Inferior parietal cortex (tissue), 1 donor: ENCODE measurements around the gene HOXA6.

Source experiments
- DNase-seq: peaks from one replicate; pipeline ENCODE4 v3.0.0-alpha.2; 2016; ENCODE audit errors: extremely low spot score

HOXA6 gene

GRCh38 chr7:27162561-27163287 lies 15.2 kb upstream of the HOXA6 start:
- no peak for DNase-seq

GRCh38 chr7:27161721-27162560 lies 14.4 kb upstream of the HOXA6 start:
- no peak for DNase-seq

- DNase-seq: no peak
These were observed 13.7 kb upstream of the HOXA6 start for GRCh38 chr7:27161214-27161720.

- DNase-seq: peak; percentile 80
These were observed 13.1 kb upstream of the HOXA6 start for GRCh38 chr7:27160546-27161213.

GRCh38 chr7:27160145-27160545 lies 12.6 kb upstream of the HOXA6 start:
- DNase-seq: no peak

DNA sequence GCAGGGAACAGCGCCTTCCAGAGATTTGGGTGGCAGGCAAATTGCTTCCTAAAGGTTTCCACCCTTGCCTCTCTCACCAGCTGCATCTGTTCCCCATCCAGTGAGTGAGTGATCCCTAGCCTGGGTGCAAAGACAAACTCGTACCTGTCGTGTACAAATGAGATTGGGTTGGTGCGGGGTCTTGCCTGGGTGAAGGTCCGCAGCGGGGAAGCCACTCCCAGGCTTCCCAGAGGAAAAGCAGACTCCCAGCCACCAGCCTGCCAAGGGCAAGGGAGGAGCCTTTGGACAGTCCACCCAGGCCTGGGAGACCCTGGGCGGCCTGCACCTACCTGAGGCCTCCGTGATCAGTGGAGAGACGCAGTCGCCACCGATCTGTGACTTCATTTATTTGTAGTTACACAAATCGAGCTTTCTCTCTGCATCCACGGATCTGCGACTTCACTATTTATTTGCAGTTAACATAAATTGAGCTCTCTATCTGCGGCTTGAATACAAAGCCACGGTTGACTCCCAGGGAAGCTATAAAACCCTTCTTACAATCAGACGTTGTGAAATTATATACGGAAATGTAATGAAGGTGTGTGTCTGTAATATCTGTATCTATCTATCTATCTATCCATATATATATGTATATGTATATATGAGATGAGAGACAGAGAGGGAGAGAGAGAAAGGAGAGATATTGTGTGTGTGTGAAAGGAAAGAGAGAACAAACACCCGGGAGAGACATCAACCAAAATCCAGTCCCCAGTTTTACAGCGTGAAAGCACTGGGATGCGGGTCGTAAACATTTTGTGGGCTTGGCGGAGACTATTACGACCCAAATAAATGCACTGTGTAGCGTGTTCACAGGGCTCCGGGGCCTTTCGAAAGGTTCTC lies 11.9 kb upstream of the HOXA6 start:
- DNase-seq: no peak

- DNase-seq: no peak
These were observed 11.1 kb upstream of the HOXA6 start for GRCh38 chr7:27158436-27159265.

DNA sequence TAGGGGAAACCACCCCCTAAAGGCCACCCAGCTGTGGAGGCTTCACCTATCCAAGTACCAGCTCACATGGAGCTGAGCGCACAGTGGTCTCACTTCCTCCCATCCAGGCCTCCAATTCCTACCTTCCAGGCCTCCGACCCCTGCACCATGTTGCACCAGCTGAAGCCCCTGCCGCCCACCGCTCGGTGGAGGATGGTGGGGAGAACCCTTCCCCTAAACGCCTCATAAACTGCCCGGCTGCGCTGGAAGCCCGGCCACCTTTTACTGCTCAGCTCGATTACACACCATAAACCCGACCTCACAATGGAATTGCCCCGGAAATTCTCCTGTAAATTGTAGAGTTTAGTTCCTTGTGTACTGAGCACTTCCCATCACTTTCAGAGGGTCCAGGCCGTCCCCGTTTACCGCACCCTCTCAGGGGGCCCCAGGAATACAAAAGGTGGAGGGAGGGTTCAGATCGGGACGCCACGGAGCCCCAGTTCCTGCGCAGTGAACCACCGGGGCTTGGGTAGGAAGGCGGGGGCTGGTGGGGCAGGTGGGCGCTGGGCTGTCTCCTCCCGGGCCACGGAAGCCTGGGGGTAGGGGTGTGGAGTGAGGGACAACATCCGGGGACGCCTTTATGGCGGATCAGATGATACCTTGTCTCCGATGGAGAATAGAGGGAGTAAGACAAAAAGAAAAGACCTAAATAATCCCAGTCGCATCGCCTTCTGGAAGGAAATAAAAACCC lies 10.3 kb upstream of the HOXA6 start:
- DNase-seq: no peak

GRCh38 chr7:27156916-27157701 lies 9.5 kb upstream of the HOXA6 start:
- no peak for DNase-seq

- DNase-seq: no peak
These were observed 8.9 kb upstream of the HOXA6 start, which contains the start of gene HOXA7 for GRCh38 chr7:27156508-27156898. HOXA7 (minus strand) TSS chr7:27156675; CDS start chr7:27156545, 130 bp downstream.

GRCh38 chr7:27155816-27156507 lies 8.4 kb upstream of the HOXA6 start:
- no peak for DNase-seq

DNA sequence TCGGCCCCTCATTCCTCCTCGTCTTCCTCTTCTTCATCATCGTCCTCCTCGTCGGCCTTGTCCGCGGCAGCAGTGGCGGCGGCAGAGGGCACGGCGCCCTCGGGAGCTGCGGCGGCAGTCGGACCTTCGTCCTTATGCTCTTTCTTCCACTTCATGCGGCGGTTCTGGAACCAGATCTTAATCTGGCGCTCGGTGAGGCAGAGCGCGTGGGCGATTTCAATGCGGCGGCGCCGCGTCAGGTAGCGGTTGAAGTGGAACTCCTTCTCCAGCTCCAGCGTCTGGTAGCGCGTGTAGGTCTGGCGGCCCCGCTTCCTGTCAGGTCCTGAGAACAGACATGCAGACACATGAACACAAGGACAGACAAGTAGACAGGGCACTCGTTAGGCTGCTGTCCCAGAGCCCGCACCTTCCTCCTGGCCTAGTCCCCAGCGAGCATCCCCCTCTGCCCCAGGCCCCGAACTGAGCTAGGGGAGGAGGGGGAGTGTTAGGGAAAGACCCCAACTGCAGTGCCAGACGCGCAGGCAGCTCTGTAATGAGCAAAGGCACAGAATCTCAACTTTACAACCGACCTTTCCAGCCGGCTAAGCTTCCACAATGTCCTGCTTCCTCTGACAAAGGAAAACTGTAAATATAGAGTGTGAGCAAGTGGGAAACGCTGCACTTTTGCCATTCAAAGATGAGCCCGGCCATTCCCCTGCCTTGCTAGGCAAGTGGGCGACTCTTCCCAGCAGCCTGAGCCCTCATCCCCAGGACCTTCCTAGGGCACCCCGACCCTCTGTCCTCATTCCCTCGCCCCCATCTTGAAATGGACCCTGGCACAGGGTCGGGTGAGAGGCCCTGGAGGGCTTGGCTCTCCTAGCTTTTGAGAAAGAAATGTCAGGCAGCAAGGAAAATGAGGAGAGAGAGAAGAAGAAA lies 7.6 kb upstream of the HOXA6 start:
- no peak for DNase-seq

- DNase-seq: no peak
These were observed 6.8 kb upstream of the HOXA6 start for GRCh38 chr7:27154369-27154768.

DNA sequence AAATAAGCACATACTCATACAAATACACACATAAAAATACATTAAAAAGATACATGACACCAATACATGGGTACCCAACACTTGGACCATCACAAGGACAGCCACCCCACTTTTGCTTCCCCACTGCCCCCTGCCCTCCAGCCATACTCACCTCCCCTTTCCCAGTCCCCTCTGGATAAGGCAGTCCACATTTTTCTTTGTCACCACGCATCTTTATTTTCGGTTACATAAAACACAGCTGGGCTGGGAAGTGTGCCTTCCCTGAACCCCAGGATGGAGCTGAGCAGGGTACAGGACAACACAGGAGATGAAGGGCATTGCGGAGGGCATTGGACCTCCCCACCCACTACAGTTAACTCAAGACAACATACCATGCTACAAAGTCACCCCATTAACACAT lies 6.0 kb upstream of the HOXA6 start:
- DNase-seq: no peak

- DNase-seq: no peak
These were observed 5.4 kb upstream of the HOXA6 start for GRCh38 chr7:27152816-27153442.

DNA sequence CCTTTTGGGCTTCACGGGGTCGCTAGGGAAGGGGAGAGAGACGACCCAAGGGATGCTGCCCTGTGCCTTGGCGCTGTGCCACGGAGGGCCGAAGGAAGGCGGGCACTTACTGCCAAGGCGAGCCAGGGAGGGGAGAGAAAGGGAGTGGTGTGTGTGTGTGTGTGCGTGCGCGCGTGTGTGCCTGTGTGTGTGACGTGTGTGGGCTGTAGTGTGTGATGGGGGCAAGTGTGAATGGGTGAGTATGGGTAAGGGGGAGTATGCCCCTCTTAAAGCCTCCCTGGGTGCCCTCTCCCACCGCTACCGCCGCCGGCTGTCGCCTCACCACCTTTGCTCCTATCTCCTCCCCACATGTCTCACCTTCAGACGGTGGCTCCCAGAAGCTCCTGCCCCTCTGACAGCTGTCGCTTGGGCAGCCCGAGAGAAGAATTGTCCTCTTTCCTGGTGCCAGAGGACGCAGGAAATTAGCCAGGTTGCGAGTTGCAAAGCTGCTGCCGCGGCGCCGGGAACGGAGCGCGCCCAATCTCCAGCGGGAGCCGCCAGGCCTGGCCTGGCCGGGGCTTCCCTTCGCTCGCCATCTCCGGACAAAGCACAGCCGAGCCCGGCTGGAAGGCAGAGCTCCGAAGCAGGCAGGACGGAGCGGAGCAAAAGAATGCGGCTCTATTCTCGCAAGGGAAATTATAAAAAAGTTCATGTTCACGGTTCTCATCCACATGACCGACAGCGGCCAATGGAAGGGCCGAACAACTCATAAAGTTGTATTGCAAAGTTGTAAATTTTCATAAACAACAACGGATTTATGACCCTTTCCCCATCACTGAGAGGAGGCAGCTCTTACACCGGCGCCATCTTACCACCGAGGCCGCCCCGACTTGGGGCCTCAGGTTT lies 4.6 kb upstream of the HOXA6 start, which contains the start of gene HOXA3:
HOXA3 (minus strand) TSS at position 653 of the 885 bp plus-strand sequence. CDS start 41,943 bp downstream, outside the sequence.
- no peak for DNase-seq
